ENCODE results near the gene CBLN3. TPM values are rescaled to one million over a fixed set of nuclear protein-coding genes. Genes with fewer than 3 reads are reported as not detected.

CBLN3 gene
- total RNA-seq, 2 donors from 2014 or later: 2.4 to 11.1 TPM

- WGBS: 85% methylated on average over 18 of the region's 18 CpGs
- Histone ChIP-seq H3K4me3 (no peak overlapping the region), H3K27me3 (replicated peaks; ENCODE audit: insufficient read depth) (no peaks in the 10 kb centered on the region), H3K9me3 (no peaks in the 10 kb centered on the region), H3K4me1 (replicated peaks) (peaks cover 16% of the 10 kb centered on the region), H3K36me3 (no peaks in the 10 kb centered on the region), H3K27ac (peak overlapping the region; percentile 95 to 96)
- TF ChIP-seq POLR2A (IDR thresholded peaks at IDR 0.05) (no peak), CTCF (IDR thresholded peaks at IDR 0.05) (no peak), POLR2AphosphoS5 (IDR thresholded peaks at IDR 0.05) (no peak)
- no peak for DNase-seq (ENCODE audit: low spot score)
- intact Hi-C loops (cut with DNase I): no loop called here
These were observed 657 bp downstream of the CBLN3 start for GRCh38 chr14:24428628-24429394.

DNA sequence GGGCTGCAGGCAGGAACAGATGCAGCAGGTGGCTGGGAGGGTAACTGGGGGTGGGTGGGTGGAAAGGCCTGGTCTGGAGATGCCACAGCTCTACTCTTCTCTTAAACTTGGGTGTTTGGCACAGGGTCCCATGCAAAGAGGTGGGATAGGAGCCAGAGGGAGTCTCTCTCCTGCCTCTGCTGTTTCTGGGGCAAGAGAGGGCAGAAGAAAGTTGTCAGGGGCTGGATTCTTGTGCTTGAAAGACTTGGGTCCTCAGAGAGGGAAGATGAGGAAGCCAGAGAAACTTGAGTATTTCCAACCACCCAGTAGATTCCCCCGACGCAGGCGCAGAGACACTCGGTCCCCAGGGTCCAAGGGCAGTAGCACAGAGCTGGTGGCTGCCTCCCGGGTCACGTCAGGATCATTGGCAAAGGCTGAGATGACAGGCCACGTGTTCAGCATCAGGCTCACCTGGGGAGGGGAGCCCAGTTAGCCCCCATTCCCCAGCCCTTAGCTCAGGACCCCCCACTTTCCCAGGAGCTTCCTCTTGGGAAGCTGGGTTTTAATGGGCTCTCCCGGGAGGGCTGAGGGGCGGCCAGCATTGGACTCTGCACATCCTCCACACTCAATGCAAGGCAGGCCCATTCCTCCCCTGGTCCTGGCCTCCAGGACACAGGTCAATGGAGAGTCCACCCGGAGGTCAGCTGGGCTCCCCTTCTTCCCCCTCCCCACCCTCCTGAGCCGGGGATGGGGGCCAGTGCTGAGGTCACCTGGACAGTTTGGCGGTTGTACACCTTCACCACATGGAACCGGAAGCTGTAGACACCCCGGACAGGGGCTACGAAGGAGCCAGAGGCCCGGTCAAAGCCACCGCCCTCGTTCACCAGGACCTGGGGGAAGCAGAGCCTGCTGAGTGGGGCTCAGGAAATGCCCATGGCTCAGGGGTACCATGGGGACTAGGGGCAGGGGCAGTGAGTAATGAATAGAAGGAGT lies 1.6 kb downstream of the CBLN3 start:
- Histone ChIP-seq H3K9me3 (no peaks in the 10 kb centered on the region), H3K27ac (no peak overlapping the region), H3K27me3 (replicated peaks; ENCODE audit: insufficient read depth) (no peaks in the 10 kb centered on the region), H3K36me3 (no peaks in the 10 kb centered on the region), H3K4me1 (replicated peaks) (peaks cover 13% of the 10 kb centered on the region), H3K4me3 (no peak overlapping the region)
- DNase-seq (ENCODE audit: low spot score): no peak
- TF ChIP-seq POLR2AphosphoS5 (IDR thresholded peaks at IDR 0.05) (no peak), POLR2A (IDR thresholded peaks at IDR 0.05) (no peak), CTCF (IDR thresholded peaks at IDR 0.05) (no peak)
- 89% methylated on average over 18 of the region's 18 CpGs for WGBS
- intact Hi-C loops (cut with DNase I): no loop called here

DNA sequence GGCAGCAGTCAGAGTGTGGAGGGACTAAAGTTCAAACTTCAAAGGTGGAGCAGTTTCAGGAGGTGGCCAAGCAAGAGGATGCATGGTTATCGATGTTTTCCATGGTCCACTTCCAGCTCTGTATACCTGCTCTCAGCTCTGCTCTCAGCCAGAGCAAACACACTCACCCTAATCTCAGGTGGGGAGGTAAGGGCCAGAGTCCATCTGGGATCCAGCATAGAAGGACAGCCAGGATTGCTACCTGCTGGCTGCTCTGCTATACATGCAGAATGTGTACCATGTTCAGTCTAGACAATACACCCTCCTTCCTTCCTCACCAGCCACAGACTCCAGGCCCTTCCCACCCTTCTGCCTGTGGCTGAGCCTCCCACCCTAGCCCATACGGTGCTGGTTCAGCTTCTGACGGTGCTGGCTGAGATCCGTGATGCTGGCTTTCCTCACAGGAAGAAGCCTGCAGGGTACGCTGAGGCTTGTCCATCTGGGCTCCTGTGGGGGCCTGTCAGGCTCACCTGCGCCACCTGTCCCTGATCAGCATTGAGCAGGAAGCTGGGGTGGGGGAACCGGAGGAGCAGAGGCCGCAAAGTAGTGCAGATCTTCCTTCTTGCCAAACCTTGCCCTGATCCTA lies 2.4 kb downstream of the CBLN3 start:
- DNase-seq (ENCODE audit: low spot score): no peak
- whole genome bisulfite sequencing: 39% methylated on average over 8 of the region's 8 CpGs
- Histone ChIP-seq H3K27ac (no peak overlapping the region), H3K4me3 (no peak overlapping the region), H3K4me1 (replicated peaks) (peaks cover 6% of the 10 kb centered on the region), H3K36me3 (no peaks in the 10 kb centered on the region), H3K9me3 (no peaks in the 10 kb centered on the region), H3K27me3 (replicated peaks; ENCODE audit: insufficient read depth) (no peaks in the 10 kb centered on the region)
- intact Hi-C loops (cut with DNase I): no loop called here
- no peak for TF ChIP-seq POLR2AphosphoS5 (IDR thresholded peaks at IDR 0.05)
- no peak for TF ChIP-seq POLR2A (IDR thresholded peaks at IDR 0.05)
- TF ChIP-seq CTCF (IDR thresholded peaks at IDR 0.05): no peak

- H3K27me3 ChIP-seq (replicated peaks; ENCODE audit: insufficient read depth): no peaks in the 10 kb centered on the region
- H3K4me3 ChIP-seq: no peak overlapping the region
- DNase-seq (ENCODE audit: low spot score): no peak
- H3K27ac ChIP-seq: no peak overlapping the region
- H3K36me3 ChIP-seq: no peaks in the 10 kb centered on the region
- TF ChIP-seq POLR2AphosphoS5 (IDR thresholded peaks at IDR 0.05): no peak
- no peak for TF ChIP-seq POLR2A (IDR thresholded peaks at IDR 0.05)
- no peak for TF ChIP-seq CTCF (IDR thresholded peaks at IDR 0.05)
- intact Hi-C loops (cut with DNase I): no loop called here
- H3K9me3 ChIP-seq: no peaks in the 10 kb centered on the region
- no peaks in the 10 kb centered on the region for H3K4me1 ChIP-seq (replicated peaks)
- WGBS: 78% methylated on average over 2 of the region's 2 CpGs
These were observed 3.1 kb downstream of the CBLN3 start for GRCh38 chr14:24426150-24426911.
